WTC11 (cell line): ENCODE data around the gene CAPN9. TPM values are rescaled to one million over a fixed set of nuclear protein-coding genes. Genes with fewer than 3 reads are reported as not detected.

Experiments used
- ATAC-seq: fragments of 200-7000 bp; cut with Tn5 transposase; 2 replicates; pipeline ENCODE4 v1.10.0; 2021; ENCODE audit warnings: mild to moderate bottlenecking, moderate library complexity
- CTCF ChIA-PET: fragments of 300-600 bp; sonication (Branson Sonifier 250); formaldehyde crosslinking; loops from one replicate; lab custom pipeline; 2021; ENCODE audit warnings: antibody characterized with exemption; lab: Charles Lee
- POLR2A ChIA-PET: fragments of 350-600 bp; sonication (Branson Sonifier 250); formaldehyde crosslinking; loops from one replicate; lab custom pipeline; 2021; ENCODE audit warnings: antibody characterized with exemption; lab: Charles Lee
- DNase-seq: peaks from one replicate; pipeline ENCODE4 v3.0.0; 2021; ENCODE audit warnings: low spot score
- H3K27ac Mint-ChIP-seq: 2 replicates; pipeline ENCODE4 v1.8.0; 2021; ENCODE audit warnings: mixed read lengths
- H3K27me3 Mint-ChIP-seq: 2 replicates; pipeline ENCODE4 v1.8.0; 2021; ENCODE audit warnings: low read depth, mild to moderate bottlenecking, moderate library complexity, mixed read lengths
- H3K36me3 Mint-ChIP-seq: 2 replicates; pipeline ENCODE4 v1.8.0; 2021; ENCODE audit warnings: mixed read lengths
- H3K4me1 Mint-ChIP-seq: 2 replicates; pipeline ENCODE4 v1.8.0; 2022; ENCODE audit warnings: mixed read lengths
- H3K4me3 Mint-ChIP-seq: 2 replicates; pipeline ENCODE4 v1.8.0; 2021; ENCODE audit warnings: mild to moderate bottlenecking, moderate library complexity, mixed read lengths
- H3K9me3 Mint-ChIP-seq: 2 replicates; pipeline ENCODE4 v1.8.0; 2021; ENCODE audit warnings: mixed read lengths
- ATF1 ChIP-seq: sonication (generic); formaldehyde crosslinking; IDR thresholded peaks from 2 replicates; pipeline ENCODE4 v1.8.1; 2023; ENCODE audit warnings: mild to moderate bottlenecking, moderate library complexity, missing genetic modification reagents
- CREM ChIP-seq: sonication (generic); formaldehyde crosslinking; IDR thresholded peaks from 2 replicates; pipeline ENCODE4 v1.8.1; 2022; ENCODE audit warnings: mild to moderate bottlenecking, missing genetic modification reagents, moderate library complexity
- ELF4 ChIP-seq: sonication (generic); formaldehyde crosslinking; IDR thresholded peaks from 2 replicates; pipeline ENCODE4 v1.8.1; 2022; ENCODE audit warnings: low read depth, mild to moderate bottlenecking, moderate library complexity, missing genetic modification reagents
- ETV6 ChIP-seq: sonication (generic); formaldehyde crosslinking; IDR thresholded peaks from 2 replicates; pipeline ENCODE4 v1.8.1; 2022; ENCODE audit warnings: mild to moderate bottlenecking, missing genetic modification reagents
- FOXP4 ChIP-seq: sonication (generic); formaldehyde crosslinking; IDR thresholded peaks from 2 replicates; pipeline ENCODE4 v1.8.0; 2022; ENCODE audit warnings: mild to moderate bottlenecking, missing genetic modification reagents
- MYBL2 ChIP-seq: sonication (generic); formaldehyde crosslinking; IDR thresholded peaks from 2 replicates; pipeline ENCODE4 v1.8.1; 2023; ENCODE audit warnings: mild to moderate bottlenecking, moderate library complexity, missing genetic modification reagents
- NFYB ChIP-seq: sonication (generic); formaldehyde crosslinking; conservative IDR thresholded peaks from 2 replicates; pipeline ENCODE4 v1.8.0; 2022; ENCODE audit warnings: low read depth, missing genetic modification reagents
- OVOL2 ChIP-seq: fragments of 250-450 bp; sonication (Bioruptor Pico); IDR thresholded peaks from 2 replicates; pipeline ENCODE4 v1.9.0; 2021; ENCODE audit warnings: mild to moderate bottlenecking, borderline replicate concordance
- RELA ChIP-seq: sonication (generic); formaldehyde crosslinking; IDR thresholded peaks from 2 replicates; pipeline ENCODE4 v1.8.1; 2022; ENCODE audit warnings: missing genetic modification reagents, mild to moderate bottlenecking, borderline replicate concordance
- RORB ChIP-seq: fragments of 250-450 bp; sonication (Bioruptor Pico); IDR thresholded peaks from 2 replicates; pipeline ENCODE4 v1.9.0; 2021; ENCODE audit warnings: mild to moderate bottlenecking
- SP1 ChIP-seq: sonication (generic); formaldehyde crosslinking; conservative IDR thresholded peaks from 2 replicates; pipeline ENCODE4 v1.8.1; 2022; ENCODE audit warnings: missing genetic modification reagents
- STAT6 ChIP-seq: sonication (generic); formaldehyde crosslinking; conservative IDR thresholded peaks from 2 replicates; pipeline ENCODE4 v1.8.1; 2023; ENCODE audit warnings: mild to moderate bottlenecking, low read depth, missing genetic modification reagents, moderate library complexity
- TEAD1 ChIP-seq: sonication (generic); formaldehyde crosslinking; IDR thresholded peaks from 2 replicates; pipeline ENCODE4 v1.8.0; 2022; ENCODE audit warnings: mild to moderate bottlenecking, missing genetic modification reagents
- ZNF138 ChIP-seq: sonication (generic); formaldehyde crosslinking; conservative IDR thresholded peaks from 2 replicates; pipeline ENCODE4 v1.8.1; 2022; ENCODE audit warnings: mild to moderate bottlenecking, moderate library complexity, missing genetic modification reagents
- ZNF219 ChIP-seq: sonication (generic); formaldehyde crosslinking; IDR thresholded peaks from 2 replicates; pipeline ENCODE4 v1.8.0; 2023; ENCODE audit warnings: missing genetic modification reagents, mild to moderate bottlenecking, borderline replicate concordance
- ZNF281 ChIP-seq: sonication (generic); formaldehyde crosslinking; IDR thresholded peaks from 2 replicates; pipeline ENCODE4 v1.8.0; 2023; ENCODE audit warnings: mild to moderate bottlenecking, missing genetic modification reagents
- total RNA-seq: library from RNA; stranded (reverse); gene quantifications from 3 replicates; pipeline ENCODE4 v1.2.3, GENCODE V29; 2021
- TF ChIP-seq, protein P1 (sequence below): fragments of 250-450 bp; sonication (Bioruptor Pico); IDR thresholded peaks from 2 replicates; pipeline ENCODE4 v2.1.2; 2022; ENCODE audit warnings: mild to moderate bottlenecking, moderate library complexity
- TF ChIP-seq, protein P2 (sequence below): sonication (generic); formaldehyde crosslinking; IDR thresholded peaks from 2 replicates; pipeline ENCODE4 v1.8.0; 2023; ENCODE audit warnings: missing genetic modification reagents
- TF ChIP-seq, protein P3 (sequence below): fragments of 250-450 bp; sonication (Bioruptor Pico); conservative IDR thresholded peaks from 2 replicates; pipeline ENCODE4 v1.9.0; 2021; ENCODE audit warnings: mild to moderate bottlenecking

Gene CAPN9
- total RNA-seq, 1 experiment from 2014 or later = not detected

- ATAC-seq (no peak), DNase-seq (no peak)
- Mint-ChIP-seq H3K27me3 (no peaks in the 10 kb centered on the region), H3K9me3 (no peaks in the 10 kb centered on the region), H3K4me3 (no peak overlapping the region), H3K4me1 (no peaks in the 10 kb centered on the region), H3K36me3 (peaks cover 34% of the 10 kb centered on the region), H3K27ac (no peak overlapping the region)
- ChIA-PET CTCF (no interaction called here), POLR2A (no interaction called here)
- TF ChIP-seq TEAD1 (CRISPR knock-in tag) (no peak), ETV6 (no peak), ZNF138 (no peak), ZNF219 (no peak), OVOL2 (CRISPR knock-in tag) (no peak), ELF4 (CRISPR knock-in tag) (no peak), CREM (CRISPR knock-in tag) (no peak), FOXP4 (CRISPR knock-in tag) (no peak), SP1 (CRISPR knock-in tag) (no peak), MYBL2 (no peak), RELA (CRISPR knock-in tag) (no peak), STAT6 (CRISPR knock-in tag) (no peak), ATF1 (CRISPR knock-in tag) (no peak), NFYB (CRISPR knock-in tag) (no peak), ZNF281 (no peak), RORB (no peak)
- TF ChIP-seq, protein P1, sequence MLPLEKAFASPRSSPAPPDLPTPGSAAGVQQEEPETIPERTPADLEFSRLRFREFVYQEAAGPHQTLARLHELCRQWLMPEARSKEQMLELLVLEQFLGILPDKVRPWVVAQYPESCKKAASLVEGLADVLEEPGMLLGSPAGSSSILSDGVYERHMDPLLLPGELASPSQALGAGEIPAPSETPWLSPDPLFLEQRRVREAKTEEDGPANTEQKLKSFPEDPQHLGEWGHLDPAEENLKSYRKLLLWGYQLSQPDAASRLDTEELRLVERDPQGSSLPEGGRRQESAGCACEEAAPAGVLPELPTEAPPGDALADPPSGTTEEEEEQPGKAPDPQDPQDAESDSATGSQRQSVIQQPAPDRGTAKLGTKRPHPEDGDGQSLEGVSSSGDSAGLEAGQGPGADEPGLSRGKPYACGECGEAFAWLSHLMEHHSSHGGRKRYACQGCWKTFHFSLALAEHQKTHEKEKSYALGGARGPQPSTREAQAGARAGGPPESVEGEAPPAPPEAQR (CRISPR knock-in tag) = no peak
- TF ChIP-seq, protein P2, sequence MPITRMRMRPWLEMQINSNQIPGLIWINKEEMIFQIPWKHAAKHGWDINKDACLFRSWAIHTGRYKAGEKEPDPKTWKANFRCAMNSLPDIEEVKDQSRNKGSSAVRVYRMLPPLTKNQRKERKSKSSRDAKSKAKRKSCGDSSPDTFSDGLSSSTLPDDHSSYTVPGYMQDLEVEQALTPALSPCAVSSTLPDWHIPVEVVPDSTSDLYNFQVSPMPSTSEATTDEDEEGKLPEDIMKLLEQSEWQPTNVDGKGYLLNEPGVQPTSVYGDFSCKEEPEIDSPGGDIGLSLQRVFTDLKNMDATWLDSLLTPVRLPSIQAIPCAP (CRISPR knock-in tag) = no peak
- TF ChIP-seq, protein P3, sequence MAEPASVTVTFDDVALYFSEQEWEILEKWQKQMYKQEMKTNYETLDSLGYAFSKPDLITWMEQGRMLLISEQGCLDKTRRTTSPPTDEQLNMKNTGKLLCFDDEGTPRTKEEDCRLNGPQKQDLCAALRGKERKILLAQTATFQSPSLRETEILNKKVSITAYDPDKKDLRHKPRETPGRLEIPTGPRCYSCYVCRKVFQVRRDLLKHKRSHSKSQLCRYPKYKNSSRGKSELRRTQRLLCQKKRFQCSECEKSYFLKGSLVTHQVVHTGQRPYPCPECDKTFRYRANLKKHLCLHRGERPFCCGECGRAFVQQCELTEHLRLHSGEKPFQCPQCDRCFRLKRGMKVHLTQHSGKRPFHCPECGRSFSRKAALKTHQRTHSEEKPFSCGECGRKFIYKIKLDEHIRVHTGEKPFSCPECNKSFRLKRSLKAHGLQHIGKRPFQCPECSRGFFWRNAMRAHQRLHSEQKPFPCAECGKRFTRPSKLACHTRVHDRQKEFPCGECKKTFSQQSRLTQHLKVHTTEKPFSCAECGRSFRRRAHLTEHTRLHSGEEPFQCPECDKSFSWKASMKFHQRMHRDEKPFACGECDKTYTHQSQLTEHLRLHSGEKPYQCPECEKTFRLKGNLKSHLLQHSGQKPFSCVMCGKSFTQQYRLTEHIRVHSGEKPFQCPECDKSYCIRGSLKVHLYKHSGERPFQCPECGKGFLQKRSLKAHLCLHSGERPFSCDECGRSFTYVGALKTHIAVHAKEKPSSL (CRISPR knock-in tag) = no peak
These were observed 92.0 kb downstream of the CAPN9 start for GRCh38 chr1:230839173-230839572.
